Loucy (cell line): ENCODE measurements around the gene PEX12.

Experiments used
- H2AFZ ChIP-seq: fragments of 200-600 bp; sonication (generic); 2 replicates; pipeline ENCODE4 v1.6.0; 2016; ENCODE audit warnings: antibody characterized with exemption, mild to moderate bottlenecking, low read length, moderate library complexity
- H3F3A ChIP-seq: fragments of 200-600 bp; 2 replicates; pipeline ENCODE4 v1.6.0; 2016; ENCODE audit warnings: antibody characterized with exemption, low read depth, mild to moderate bottlenecking
- H3K27me3 ChIP-seq: fragments of 200-600 bp; sonication (generic); 2 replicates; pipeline ENCODE4 v1.6.1; 2014; ENCODE audit warnings: low read length, mild to moderate bottlenecking; ENCODE audit not compliant: insufficient read depth, poor library complexity, severe bottlenecking
- H3K36me3 ChIP-seq: fragments of 200-600 bp; sonication (generic); 2 replicates; pipeline ENCODE4 v1.6.1; 2016; ENCODE audit warnings: low read length; ENCODE audit not compliant: insufficient read depth
- H3K4me1 ChIP-seq: fragments of 200-600 bp; sonication (generic); 2 replicates; pipeline ENCODE4 v1.5.1; 2014; ENCODE audit warnings: low read length, mild to moderate bottlenecking; ENCODE audit not compliant: insufficient read depth, poor library complexity, severe bottlenecking
- H3K4me2 ChIP-seq: fragments of 200-600 bp; sonication (generic); 2 replicates; pipeline ENCODE4 v1.6.0; 2014; ENCODE audit warnings: antibody characterized with exemption, low read length, low read depth, mild to moderate bottlenecking; ENCODE audit not compliant: poor library complexity, severe bottlenecking
- H3K4me3 ChIP-seq: fragments of 200-600 bp; sonication (generic); 2 replicates; pipeline ENCODE4 v1.5.1; 2014; ENCODE audit warnings: low read length, mild to moderate bottlenecking, mixed read lengths; ENCODE audit not compliant: poor library complexity, severe bottlenecking
- H3K79me2 ChIP-seq: fragments of 200-600 bp; sonication (generic); 2 replicates; pipeline ENCODE4 v1.6.1; 2014; ENCODE audit warnings: low read length; ENCODE audit not compliant: insufficient read depth
- H3K9ac ChIP-seq: fragments of 200-600 bp; sonication (generic); 2 replicates; pipeline ENCODE4 v1.6.0; 2014; ENCODE audit warnings: mild to moderate bottlenecking, low read depth, low read length, moderate library complexity; ENCODE audit not compliant: poor library complexity, severe bottlenecking
- H3K9me2 ChIP-seq: fragments of 200-600 bp; sonication (generic); replicated peaks from 2 replicates; pipeline ENCODE4 v1.6.1; 2016; ENCODE audit warnings: low read depth, low read length, mixed read lengths
- H3K9me3 ChIP-seq: fragments of 200-600 bp; sonication (generic); 2 replicates; pipeline ENCODE4 v1.6.1; 2014; ENCODE audit warnings: mild to moderate bottlenecking, antibody characterized with exemption, low read length, low read depth; ENCODE audit not compliant: insufficient read depth
- H4K20me1 ChIP-seq: fragments of 200-600 bp; sonication (generic); 2 replicates; pipeline ENCODE4 v1.6.0; 2014; ENCODE audit warnings: antibody characterized with exemption, low read length, mild to moderate bottlenecking; ENCODE audit not compliant: insufficient read depth, poor library complexity, severe bottlenecking
- CTCF ChIP-seq: fragments of 200-600 bp; sonication (generic); conservative IDR thresholded peaks from 2 replicates; pipeline ENCODE4 v1.5.1; 2014; ENCODE audit warnings: mild to moderate bottlenecking, antibody characterized with exemption, low read length
- EZH2phosphoT487 ChIP-seq: fragments of 200-600 bp; IDR thresholded peaks from 2 replicates; pipeline ENCODE4 v1.6.1; 2018; ENCODE audit warnings: antibody characterized with exemption, mild to moderate bottlenecking, moderate library complexity, borderline replicate concordance

The PEX12 gene

DNA sequence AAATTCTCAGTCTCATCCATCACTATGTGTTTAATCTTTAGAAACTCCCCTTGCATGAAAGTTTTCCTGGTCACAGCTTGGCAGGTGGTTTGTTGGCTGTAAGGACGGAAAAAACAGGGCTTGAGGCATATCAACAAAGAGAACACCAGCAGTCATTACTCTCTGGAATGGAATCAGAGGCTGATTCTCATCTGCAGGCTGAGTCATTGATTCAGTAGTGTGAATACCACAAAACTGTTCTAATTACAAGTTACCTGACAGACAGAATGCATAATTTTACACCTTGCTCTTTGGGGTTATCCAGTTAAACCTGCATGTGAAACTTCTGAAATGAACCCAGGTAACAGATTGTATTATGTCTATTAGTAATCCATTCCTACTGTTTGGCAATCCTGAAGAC is 29.4 kb downstream of the PEX12 start:
- Histone ChIP-seq H3K4me3 (no peak overlapping the region), H3K9me3 (no peaks in the 10 kb centered on the region), H3K79me2 (no peaks in the 10 kb centered on the region), H3K9me2 (no peaks in the 10 kb centered on the region), H3K4me2 (no peak overlapping the region), H2AFZ (no peak overlapping the region), H3K9ac (no peak overlapping the region), H4K20me1 (no peaks in the 10 kb centered on the region), H3F3A (no peaks in the 10 kb centered on the region), H3K27me3 (no peaks in the 10 kb centered on the region), H3K4me1 (peaks cover 3% of the 10 kb centered on the region), H3K36me3 (no peaks in the 10 kb centered on the region)
- TF ChIP-seq CTCF, result no peak
- TF ChIP-seq EZH2phosphoT487, result no peak

DNA sequence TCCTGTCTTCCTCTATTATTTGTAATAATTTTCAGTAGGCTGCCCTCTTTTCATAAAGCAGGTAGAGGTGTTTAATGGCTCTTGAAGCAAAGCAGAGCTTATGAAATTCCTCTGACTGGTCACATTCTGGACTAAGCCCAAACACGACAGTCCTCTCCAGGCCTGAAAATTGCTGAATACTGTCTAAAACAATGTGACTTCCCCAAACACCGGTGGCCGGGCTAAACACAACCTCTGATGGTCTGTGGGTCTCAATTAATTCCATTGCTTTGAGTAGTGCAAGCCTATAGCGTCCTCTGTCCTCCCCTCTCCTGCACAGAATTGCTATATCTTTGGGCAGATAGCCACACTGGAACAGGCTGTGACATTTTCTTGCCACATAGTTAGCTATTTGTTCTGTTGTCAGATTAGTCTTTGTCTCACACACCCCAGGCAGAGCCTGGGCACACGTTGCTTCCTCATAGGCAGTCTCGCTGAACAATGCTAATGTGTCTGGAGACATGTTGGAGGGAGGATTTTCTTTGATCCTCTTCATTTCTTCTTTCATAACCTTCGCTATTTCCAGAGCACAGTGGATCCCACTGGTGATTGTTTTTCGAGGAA is 30.1 kb downstream of the PEX12 start:
- TF ChIP-seq EZH2phosphoT487 (no peak), CTCF (no peak)
- H4K20me1 ChIP-seq, result no peaks in the 10 kb centered on the region
- H3K4me1 ChIP-seq, result peaks cover 9% of the 10 kb centered on the region
- H3K9ac ChIP-seq, result no peak overlapping the region
- H3K79me2 ChIP-seq, result no peaks in the 10 kb centered on the region
- no peaks in the 10 kb centered on the region for H3K9me2 ChIP-seq
- peaks cover 4% of the 10 kb centered on the region; the same call in 1 of the 2 replicates for H3F3A ChIP-seq
- H3K4me2 ChIP-seq, result no peak overlapping the region
- no peak overlapping the region for H3K4me3 ChIP-seq
- no peaks in the 10 kb centered on the region for H3K36me3 ChIP-seq
- no peaks in the 10 kb centered on the region for H3K27me3 ChIP-seq
- H2AFZ ChIP-seq, result no peak overlapping the region
- no peaks in the 10 kb centered on the region for H3K9me3 ChIP-seq

DNA sequence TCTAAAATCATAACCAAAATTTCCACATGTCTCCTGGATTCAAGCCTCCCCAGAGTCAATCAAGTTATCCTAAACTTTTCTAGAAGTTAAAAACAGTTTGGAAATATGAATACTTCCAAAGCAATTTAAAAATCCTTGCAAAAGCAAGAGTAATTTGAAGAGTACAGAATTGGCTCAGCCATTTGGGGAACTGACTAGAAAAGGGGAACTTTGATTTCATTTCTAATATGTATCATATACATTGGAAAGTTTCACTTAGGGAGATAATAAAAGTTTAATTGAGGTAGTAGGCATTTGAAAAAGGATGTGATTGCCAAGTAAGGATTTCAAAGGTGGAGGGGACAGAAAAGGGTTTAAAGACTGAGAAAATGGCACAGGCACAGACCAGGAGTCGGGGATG is 31.9 kb downstream of the PEX12 start:
- H3K4me1 ChIP-seq, result peaks cover 24% of the 10 kb centered on the region
- H3K36me3 ChIP-seq, result no peaks in the 10 kb centered on the region
- no peaks in the 10 kb centered on the region for H4K20me1 ChIP-seq
- no peak for TF ChIP-seq CTCF
- no peak for TF ChIP-seq EZH2phosphoT487
- no peak overlapping the region for H3K9ac ChIP-seq
- no peak overlapping the region for H2AFZ ChIP-seq
- H3K4me2 ChIP-seq, result no peak overlapping the region
- peaks cover 11% of the 10 kb centered on the region; the same call in 1 of the 2 replicates for H3F3A ChIP-seq
- no peak overlapping the region for H3K4me3 ChIP-seq
- H3K9me3 ChIP-seq, result no peaks in the 10 kb centered on the region
- H3K9me2 ChIP-seq, result no peaks in the 10 kb centered on the region
- no peaks in the 10 kb centered on the region for H3K79me2 ChIP-seq
- no peaks in the 10 kb centered on the region for H3K27me3 ChIP-seq
